HG03378 (cell line): Measurements from ENCODE around the gene SLC27A5.

ENCODE experiments used
- ATAC-seq: cut with Tn5 transposase; IDR thresholded peaks from one replicate; pipeline ENCODE4 v1.9.1; 2021; ENCODE audit warnings: mild to moderate bottlenecking, moderate library complexity; ENCODE audit not compliant: unreplicated experiment

Gene SLC27A5, protein sequence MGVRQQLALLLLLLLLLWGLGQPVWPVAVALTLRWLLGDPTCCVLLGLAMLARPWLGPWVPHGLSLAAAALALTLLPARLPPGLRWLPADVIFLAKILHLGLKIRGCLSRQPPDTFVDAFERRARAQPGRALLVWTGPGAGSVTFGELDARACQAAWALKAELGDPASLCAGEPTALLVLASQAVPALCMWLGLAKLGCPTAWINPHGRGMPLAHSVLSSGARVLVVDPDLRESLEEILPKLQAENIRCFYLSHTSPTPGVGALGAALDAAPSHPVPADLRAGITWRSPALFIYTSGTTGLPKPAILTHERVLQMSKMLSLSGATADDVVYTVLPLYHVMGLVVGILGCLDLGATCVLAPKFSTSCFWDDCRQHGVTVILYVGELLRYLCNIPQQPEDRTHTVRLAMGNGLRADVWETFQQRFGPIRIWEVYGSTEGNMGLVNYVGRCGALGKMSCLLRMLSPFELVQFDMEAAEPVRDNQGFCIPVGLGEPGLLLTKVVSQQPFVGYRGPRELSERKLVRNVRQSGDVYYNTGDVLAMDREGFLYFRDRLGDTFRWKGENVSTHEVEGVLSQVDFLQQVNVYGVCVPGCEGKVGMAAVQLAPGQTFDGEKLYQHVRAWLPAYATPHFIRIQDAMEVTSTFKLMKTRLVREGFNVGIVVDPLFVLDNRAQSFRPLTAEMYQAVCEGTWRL

DNA sequence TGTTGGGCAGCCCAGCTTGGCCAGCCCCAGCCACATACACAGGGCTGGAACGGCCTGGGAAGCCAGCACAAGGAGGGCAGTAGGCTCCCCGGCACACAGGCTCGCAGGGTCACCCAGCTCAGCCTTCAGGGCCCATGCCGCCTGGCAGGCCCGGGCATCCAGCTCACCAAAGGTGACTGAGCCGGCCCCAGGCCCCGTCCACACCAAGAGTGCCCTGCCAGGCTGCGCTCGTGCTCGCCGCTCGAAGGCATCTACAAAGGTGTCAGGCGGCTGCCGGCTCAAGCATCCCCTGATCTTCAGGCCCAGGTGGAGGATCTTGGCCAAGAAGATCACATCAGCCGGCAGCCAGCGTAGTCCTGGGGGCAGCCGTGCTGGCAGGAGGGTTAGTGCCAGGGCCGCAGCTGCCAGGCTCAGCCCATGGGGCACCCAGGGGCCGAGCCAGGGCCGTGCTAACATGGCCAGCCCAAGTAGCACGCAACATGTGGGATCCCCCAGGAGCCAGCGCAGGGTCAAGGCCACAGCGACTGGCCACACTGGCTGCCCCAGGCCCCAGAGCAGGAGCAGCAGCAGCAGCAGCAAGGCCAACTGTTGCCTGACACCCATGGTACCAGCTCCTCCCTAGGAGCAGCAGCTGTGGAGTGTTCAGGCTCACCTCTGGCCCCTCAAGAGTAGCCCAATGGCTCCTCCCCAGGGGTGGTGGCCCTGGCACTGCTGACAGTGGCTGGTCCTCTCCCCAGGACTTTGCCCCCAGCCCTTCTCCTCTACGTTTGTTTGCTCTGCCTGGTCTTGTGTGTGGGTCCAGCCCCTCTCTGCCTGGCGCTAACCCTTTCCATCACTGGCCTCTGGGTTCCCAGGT, at the start of gene SLC27A5:
Gene SLC27A5 (minus strand): TSS at position 640 of the 856 bp plus-strand sequence. CDS start 37 bp downstream, at position 603.
- ATAC-seq = no peak

DNA sequence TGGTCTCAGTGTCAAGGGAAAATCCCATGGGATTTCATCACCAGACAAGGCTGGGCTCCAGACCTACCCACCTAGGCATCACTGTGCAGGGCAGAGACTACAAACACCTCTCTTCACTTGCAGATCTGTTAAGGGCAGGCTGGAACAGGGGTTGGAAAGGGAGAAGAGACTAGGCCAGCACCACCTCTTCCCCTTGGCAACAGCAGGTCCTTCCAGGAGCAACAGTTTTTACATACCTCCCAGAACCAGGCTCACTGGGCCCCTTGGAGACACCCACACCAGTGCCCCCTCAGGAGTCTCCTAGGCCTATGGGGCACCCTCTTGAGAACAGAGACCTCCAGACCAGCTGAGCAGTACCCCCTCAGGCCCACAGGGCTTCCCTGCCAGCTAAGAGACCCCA, 49.1 kb upstream of the SLC27A5 start:
- ATAC-seq = no peak

DNA sequence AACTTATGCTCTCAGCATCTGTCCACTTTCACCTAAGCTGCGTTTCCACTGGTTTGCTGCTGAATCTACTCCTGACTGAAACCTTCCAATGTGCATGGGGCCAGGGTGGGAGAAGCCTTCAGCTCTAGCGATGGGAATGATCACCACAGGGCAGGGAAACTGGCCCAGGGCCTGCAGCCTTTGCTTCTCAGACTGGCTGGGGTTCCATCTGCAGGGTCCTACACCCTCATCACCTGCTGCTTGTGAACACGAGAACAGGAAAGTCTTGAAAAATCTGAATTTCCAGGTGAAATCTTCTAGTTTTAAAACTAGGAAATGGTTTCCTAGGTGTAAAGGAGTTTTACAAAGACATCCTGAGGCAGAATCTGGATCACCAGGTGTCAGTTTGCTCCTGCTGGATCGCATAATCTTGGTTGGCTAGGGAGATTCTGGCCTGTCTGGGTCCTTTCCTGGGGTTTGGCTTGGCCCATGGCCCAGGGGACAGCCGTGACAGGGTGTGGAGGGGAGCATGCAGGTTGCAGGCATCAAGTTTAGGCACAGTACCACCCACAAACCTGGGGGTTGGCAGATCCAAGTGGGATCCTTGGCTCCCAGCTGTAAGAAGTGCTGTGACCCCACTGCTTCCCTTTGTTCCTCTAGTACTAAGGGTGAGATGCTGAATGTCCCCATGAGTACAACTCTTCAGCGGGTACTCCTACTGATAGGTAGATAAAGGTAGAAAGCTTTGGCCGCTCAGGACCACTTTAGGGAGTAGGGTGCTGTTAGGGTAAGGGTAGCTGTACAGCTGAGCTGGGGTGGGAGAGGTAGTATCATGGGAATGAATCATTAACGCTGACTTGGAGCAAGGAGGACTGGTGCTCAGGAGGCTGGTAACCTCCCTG, 48.5 kb upstream of the SLC27A5 start:
- no peak for ATAC-seq

- peak; percentile 2 for ATAC-seq
These were observed 47.6 kb upstream of the SLC27A5 start for GRCh38 chr19:58559275-58560006.

DNA sequence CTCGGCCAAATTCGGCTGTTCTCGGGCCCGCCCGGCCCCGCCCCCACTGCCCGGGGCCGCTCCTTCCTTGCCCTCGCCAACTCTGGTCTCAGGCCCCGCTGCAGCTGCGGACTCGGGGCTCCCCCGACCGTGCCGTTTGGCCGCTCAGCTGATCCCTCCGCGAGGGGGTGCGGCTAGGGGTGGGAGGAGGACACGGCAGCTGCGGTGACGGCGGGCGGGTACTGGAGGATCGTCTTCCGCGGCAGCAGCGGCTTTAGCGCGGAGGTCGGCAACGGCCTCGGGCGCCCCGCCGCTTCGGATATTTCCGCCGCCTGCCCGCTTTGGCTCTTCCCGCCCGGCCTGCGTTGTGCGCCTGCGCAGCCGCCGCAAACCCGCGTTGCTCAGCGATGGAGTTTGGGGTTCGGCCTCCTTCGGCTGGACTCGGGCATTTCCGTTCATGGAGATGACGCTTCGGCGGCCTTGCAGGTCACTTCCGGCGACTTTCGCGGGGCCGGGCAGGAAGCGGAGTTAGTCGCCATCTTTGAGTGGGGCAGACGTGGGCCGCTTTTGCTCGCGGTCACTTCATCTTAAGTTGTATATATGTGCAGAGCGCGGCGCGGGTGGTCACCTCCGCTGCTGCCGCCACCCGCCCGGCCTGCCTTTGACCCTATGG, 47.0 kb upstream of the SLC27A5 start:
- ATAC-seq = peak; percentile 46

GRCh38 chr19:58558066-58558622, 46.4 kb upstream of the SLC27A5 start, which contains the start of gene UBE2M:
Gene UBE2M (minus strand): TSS chr19:58558611. CDS start chr19:58558381, 230 bp downstream.
- ATAC-seq = no peak

DNA sequence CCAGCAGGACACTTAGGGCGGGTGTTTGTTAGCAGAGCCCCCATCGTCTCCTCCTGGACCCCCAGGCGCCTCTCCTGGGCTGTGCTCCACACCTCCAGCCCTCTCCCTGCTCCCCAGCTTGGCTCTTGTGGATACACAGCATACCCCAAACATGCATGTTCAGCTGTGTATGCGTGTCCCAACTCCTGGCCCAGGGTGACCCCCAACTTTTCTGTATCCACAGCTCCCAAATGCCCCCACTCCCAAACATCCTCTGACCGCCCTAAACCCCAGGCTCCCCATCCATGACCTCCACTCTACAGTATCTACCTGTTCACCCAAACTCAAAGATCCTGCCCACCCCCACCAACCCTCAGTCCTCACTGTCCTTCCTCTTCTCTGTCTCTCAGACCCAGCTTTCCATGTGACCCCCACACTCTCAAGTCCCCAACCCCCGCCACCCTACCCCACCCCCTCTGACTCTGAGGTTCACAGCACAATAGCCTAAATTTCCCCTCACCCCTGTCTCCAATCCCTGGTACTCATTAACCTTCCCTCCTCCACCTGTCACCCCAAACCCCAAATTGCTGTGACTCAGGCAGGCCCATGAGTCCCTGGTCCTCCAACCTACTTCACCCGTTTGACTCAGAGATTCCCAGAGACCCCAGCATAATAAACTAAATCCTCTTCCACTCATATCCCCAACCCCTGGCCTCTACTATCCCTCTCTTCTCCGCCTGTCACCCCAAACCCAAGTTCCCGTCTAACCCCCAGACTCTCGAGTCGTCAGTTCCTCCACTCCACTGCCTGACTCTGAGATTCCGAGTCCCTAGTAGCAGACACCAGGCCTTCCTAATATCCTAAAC, 45.7 kb upstream of the SLC27A5 start:
- ATAC-seq = no peak

- ATAC-seq = no peak
These were observed 44.9 kb upstream of the SLC27A5 start for GRCh38 chr19:58556622-58557220.

DNA sequence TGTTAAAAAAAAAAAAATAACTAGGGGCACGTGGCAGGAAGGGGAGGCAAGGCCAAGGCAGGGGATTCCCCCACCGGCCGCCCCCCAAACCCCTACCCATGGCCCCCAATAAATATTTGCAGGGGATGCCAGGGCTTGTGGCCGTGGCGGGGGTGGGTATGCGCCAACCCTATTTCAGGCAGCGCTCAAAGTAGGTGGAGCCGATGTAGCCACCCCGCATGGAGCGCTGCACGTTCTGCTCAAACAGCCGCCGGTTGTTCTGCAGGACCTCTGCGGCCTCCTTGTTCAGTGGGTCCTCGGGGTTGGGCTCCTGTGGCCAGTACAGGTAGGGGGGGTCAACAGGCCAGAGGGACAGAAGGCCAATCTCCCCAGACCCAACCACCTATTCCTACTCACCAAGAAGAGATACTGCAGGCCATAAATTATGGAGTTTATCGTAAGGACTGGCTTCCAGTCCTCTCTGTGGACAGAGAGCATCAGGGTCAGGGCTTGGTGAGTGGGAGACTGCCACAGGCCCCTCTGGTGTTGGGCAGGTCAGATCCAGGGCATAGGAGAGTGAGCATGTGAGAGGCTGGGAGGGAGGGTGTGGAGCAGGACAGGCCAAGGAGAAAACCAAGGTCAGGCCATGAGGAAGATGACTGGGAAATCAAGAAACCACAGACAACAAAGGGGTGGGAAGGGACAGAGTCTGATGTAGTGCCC, 44.3 kb upstream of the SLC27A5 start:
- ATAC-seq = no peak

DNA sequence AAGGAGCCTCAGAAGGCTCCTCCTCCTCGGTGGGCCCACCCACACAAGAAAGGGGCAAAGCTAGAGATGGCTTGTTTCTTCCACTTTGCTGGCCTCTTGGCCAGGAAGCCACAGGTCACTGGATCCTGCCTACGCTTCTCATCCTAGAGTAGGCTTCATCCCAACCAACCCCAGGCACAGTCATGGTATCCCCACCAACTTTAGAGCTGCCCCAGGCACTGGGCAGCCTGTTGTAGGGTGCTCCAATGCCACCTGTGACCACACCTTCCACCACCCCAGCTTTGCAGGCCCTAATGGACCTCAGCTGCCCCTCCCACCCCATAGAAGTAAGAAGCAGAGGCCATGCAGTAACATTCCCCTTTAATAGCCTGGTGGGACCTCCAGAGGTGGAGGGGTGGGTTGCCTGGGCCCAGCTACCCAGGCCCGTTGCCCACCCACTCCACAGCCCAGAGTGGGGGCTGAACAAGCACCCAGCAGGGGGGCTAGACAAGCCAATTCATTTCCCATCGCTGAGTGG, 43.6 kb upstream of the SLC27A5 start:
- no peak for ATAC-seq

GRCh38 chr19:58554494-58555368, 42.9 kb upstream of the SLC27A5 start, which contains the start of gene CHMP2A:
Gene CHMP2A (minus strand): TSS chr19:58555105. CDS start chr19:58554212, 893 bp downstream.
- peak; percentile 26 for ATAC-seq

GRCh38 chr19:58553799-58554493, 42.2 kb upstream of the SLC27A5 start:
- no peak for ATAC-seq

GRCh38 chr19:58552655-58553054, 40.9 kb upstream of the SLC27A5 start:
- no peak for ATAC-seq

- no peak for ATAC-seq
These were observed 40.0 kb upstream of the SLC27A5 start for GRCh38 chr19:58551577-58552471.
